Upper lobe of right lung (tissue), 1 donor: ENCODE data around the gene ATG7. TPM values are rescaled to one million over a fixed set of nuclear protein-coding genes. Genes with fewer than 3 reads are reported as not detected.
A peak's percentile ranks its signal among the peaks of the same experiment; 100 is the strongest.

Experiments used
- ATAC-seq: fragments of 200-7000 bp; cut with Tn5 transposase; one replicate; pipeline ENCODE4 v1.9.1; 2020; ENCODE audit warnings: mild to moderate bottlenecking, moderate library complexity
- DNase-seq: peaks from one replicate; pipeline ENCODE4 v3.0.0-alpha.2; 2020
- H3K27ac ChIP-seq: fragments of 200-600 bp; one replicate; pipeline ENCODE4 v1.8.0; 2022
- H3K27me3 ChIP-seq: fragments of 200-600 bp; one replicate; pipeline ENCODE4 v1.8.0; 2022; ENCODE audit warnings: mild to moderate bottlenecking
- H3K36me3 ChIP-seq: fragments of 200-600 bp; one replicate; pipeline ENCODE4 v1.8.0; 2022
- H3K4me1 ChIP-seq: fragments of 200-600 bp; one replicate; pipeline ENCODE4 v1.8.0; 2022
- H3K4me3 ChIP-seq: fragments of 200-600 bp; one replicate; pipeline ENCODE4 v1.8.0; 2022; ENCODE audit warnings: mild to moderate bottlenecking
- H3K9me3 ChIP-seq: fragments of 200-600 bp; one replicate; pipeline ENCODE4 v1.8.0; 2022
- intact Hi-C: fragments of 100-400 bp; cut with DNase I; formaldehyde crosslinking; loops from one replicate; pipeline ENCODE4 v1.11.0; 2022
- total RNA-seq: library from RNA; stranded (reverse); fragmentation: NEBNext Ultra II Directional; extraction: Animal tissue kit (Norgen Biotek cat#: 25700); gene quantifications from one replicate; pipeline ENCODE4 v1.2.1, GENCODE V29; 2021
- TF ChIP-seq, protein P1 (sequence below): fragments of 200-600 bp; IDR thresholded peaks from one replicate; pipeline ENCODE4 v1.8.0; 2022; ENCODE audit warnings: antibody characterized with exemption
- donor health status: DM: no; HTN: yes; CAD: no; lungs with severe emphysema.

ATG7 gene
- total RNA-seq, 1 donor from 2014 or later, result 49.9 TPM

DNA sequence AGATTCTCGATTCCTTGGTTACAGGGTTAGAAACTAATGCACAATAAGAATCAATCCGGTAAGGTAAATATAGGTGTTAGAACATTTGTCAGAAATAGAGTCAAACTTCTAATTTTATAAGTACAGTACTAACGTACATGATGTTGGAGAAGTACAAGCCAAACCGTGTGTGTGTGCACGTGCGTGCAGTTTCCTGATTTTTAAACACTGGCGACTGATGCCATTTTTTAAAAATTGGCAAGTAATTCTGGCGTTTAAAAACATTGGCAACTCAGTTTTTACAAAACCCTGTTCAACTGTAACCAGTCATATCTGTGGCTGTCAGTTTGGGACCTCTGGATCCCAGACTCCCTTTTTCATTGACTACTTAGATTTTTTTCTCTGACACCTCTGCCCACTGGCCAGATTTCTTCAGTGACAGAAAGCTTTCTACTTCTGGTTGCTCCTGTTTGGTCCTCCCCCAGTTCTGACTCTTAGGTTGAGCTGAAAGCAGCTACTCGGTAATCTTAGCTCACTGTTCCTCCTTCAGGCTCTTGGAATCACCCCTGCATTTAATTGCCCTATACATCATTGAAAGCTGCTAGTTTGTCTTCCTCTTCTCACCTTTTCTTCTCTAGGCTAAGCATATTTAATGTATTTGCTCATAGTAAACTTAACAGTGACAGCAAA, 843 bp downstream of the ATG7 start:
- TF ChIP-seq, protein P1, sequence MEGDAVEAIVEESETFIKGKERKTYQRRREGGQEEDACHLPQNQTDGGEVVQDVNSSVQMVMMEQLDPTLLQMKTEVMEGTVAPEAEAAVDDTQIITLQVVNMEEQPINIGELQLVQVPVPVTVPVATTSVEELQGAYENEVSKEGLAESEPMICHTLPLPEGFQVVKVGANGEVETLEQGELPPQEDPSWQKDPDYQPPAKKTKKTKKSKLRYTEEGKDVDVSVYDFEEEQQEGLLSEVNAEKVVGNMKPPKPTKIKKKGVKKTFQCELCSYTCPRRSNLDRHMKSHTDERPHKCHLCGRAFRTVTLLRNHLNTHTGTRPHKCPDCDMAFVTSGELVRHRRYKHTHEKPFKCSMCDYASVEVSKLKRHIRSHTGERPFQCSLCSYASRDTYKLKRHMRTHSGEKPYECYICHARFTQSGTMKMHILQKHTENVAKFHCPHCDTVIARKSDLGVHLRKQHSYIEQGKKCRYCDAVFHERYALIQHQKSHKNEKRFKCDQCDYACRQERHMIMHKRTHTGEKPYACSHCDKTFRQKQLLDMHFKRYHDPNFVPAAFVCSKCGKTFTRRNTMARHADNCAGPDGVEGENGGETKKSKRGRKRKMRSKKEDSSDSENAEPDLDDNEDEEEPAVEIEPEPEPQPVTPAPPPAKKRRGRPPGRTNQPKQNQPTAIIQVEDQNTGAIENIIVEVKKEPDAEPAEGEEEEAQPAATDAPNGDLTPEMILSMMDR, result no peak
- Histone ChIP-seq H3K4me3 (peak overlapping the region; percentile 73), H3K9me3 (no peaks in the 10 kb centered on the region), H3K27me3 (no peaks in the 10 kb centered on the region), H3K27ac (peak overlapping the region; percentile 87), H3K4me1 (peaks cover 27% of the 10 kb centered on the region), H3K36me3 (no peaks in the 10 kb centered on the region)
- DNase-seq (no peak), ATAC-seq (peak; percentile 4)
- intact Hi-C loops, result no loop called here

DNA sequence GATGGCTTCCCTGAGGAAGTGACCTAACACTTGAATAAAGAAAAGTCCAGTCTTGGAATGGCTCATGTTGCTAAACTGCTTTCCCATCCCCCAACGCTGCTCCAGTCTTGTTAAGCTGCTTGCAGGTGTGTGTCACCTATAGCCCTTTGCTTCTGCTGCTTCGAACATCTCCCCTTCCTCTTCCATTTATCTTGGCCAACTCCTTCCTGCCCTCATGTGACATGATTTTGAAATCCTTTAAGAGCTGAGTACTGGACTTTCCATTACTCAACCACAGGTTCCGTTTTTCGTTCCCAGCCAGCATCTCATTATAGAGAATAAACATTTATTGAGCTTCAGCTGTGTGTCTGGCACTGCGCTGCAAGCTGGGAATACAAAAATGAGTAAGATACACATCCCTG, 1.7 kb downstream of the ATG7 start:
- Histone ChIP-seq H3K27me3 (no peaks in the 10 kb centered on the region), H3K27ac (peak overlapping the region; percentile 87), H3K4me1 (peaks cover 27% of the 10 kb centered on the region), H3K4me3 (peak overlapping the region; percentile 73), H3K36me3 (no peaks in the 10 kb centered on the region), H3K9me3 (no peaks in the 10 kb centered on the region)
- ATAC-seq (peak; percentile 30), DNase-seq (no peak)
- TF ChIP-seq, protein P1, result no peak
- intact Hi-C loops, result no loop called here

DNA sequence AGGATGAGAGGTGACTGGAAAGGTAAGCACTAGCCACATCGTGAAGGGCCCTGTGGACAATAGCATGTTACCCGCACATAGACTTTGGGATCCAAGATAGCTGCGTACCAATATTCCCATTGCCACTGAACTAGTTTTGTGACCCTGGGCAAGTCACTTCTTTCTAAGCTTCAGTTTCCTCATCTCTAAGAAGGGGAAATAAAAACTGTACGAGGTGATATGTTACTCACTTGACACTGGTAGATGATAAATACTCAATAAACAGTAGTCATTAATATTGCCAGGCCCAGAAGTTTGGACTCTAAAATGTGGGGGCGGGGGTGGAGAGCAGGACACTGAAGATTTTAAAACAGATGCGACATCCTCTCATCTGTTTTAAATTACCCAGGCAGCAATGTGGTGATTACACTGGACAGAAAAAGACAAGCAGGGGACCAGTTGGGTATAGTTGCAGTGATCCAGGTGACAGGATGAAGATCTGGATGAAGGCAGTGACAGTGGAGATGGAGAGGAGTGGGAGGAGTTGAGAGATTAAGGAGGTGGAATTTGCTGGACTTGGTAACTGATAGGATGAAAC, 2.5 kb downstream of the ATG7 start:
- Histone ChIP-seq H3K9me3 (no peaks in the 10 kb centered on the region), H3K27ac (peak overlapping the region; percentile 4), H3K36me3 (no peaks in the 10 kb centered on the region), H3K27me3 (no peaks in the 10 kb centered on the region), H3K4me3 (no peak overlapping the region), H3K4me1 (peaks cover 27% of the 10 kb centered on the region)
- TF ChIP-seq, protein P1, result no peak
- DNase-seq, result no peak
- ATAC-seq, result no peak
- intact Hi-C loops, result no loop called here

DNA sequence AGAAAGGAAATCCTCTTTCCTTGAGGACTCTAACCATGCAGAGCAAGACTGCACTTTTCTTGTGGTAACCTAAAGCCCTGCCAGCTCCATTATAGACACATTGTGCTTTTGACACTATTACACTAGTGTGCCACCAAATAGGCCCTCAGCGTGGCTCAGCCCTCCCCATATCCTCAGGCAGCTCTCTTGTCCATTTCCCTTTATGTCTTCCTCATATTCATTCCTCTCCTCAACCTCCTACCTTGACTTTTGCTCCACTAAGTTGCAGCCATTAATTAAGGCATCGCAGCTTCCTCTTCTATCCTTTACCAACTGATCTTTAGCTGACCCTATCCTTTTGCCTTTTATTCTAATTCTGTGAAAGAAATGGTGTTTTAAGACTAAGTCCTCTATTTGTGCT, 3.7 kb downstream of the ATG7 start:
- peak; percentile 27 for ATAC-seq
- Histone ChIP-seq H3K36me3 (peaks cover 8% of the 10 kb centered on the region), H3K9me3 (no peaks in the 10 kb centered on the region), H3K4me3 (no peak overlapping the region), H3K27ac (no peak overlapping the region), H3K27me3 (no peaks in the 10 kb centered on the region), H3K4me1 (peaks cover 27% of the 10 kb centered on the region)
- TF ChIP-seq, protein P1, result no peak
- intact Hi-C loops, result no loop called here
- DNase-seq, result no peak

DNA sequence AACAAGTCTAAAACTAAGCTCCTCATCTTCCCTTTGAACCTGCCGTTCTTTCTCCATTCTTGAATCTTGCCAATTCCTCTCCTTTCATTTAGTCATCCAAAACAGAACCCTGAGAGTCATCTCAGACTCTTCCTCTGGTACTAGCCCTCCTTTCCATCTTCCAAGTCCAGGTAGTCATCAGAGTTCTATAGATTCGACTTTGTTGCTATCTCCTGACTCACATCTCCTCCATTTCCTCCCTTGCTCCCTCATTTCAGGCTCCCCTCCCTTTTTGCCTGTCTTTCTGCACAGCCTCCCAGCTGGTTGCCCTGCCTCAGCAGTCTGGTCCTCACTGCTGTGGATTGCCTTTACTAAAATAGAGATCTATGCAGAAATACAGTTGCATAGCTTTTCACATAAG, 4.7 kb downstream of the ATG7 start:
- TF ChIP-seq, protein P1, result no peak
- H3K4me3 ChIP-seq, result no peak overlapping the region
- peaks cover 27% of the 10 kb centered on the region for H3K4me1 ChIP-seq
- ATAC-seq (no peak), DNase-seq (no peak)
- H3K9me3 ChIP-seq, result no peaks in the 10 kb centered on the region
- H3K27ac ChIP-seq, result no peak overlapping the region
- no peaks in the 10 kb centered on the region for H3K27me3 ChIP-seq
- intact Hi-C loops, result no loop called here
- H3K36me3 ChIP-seq, result peaks cover 12% of the 10 kb centered on the region
